Astrocyte (in vitro differentiated cells and primary cell): ENCODE results near the gene CELSR3. TPM values are rescaled to one million over a fixed set of nuclear protein-coding genes. Genes with fewer than 3 reads are reported as not detected.

ENCODE experiments used
- DNase-seq: peaks from one replicate; pipeline ENCODE4 v3.0.0-alpha.2; 2010; ENCODE audit warnings: low read depth
- FAIRE-seq: peaks from 2 replicates; lab custom pipeline; 2011; peaks lifted over from hg19 to GRCh38; lab: Jason Lieb, UNC
- H2AFZ ChIP-seq: 2 replicates; pipeline ENCODE4 v1.6.0; 2012; ENCODE audit warnings: low read depth, low read length, inconsistent platforms
- H3K27ac ChIP-seq: 2 replicates; pipeline ENCODE4 v1.5.1; 2011; ENCODE audit warnings: low read depth, low read length, inconsistent platforms
- H3K27me3 ChIP-seq: 2 replicates; pipeline ENCODE4 v1.6.0; 2011; ENCODE audit warnings: low read length, inconsistent platforms; ENCODE audit not compliant: insufficient read depth
- H3K36me3 ChIP-seq: 2 replicates; pipeline ENCODE4 v1.5.1; 2011; ENCODE audit warnings: low read length, inconsistent platforms; ENCODE audit not compliant: insufficient read depth
- H3K4me1 ChIP-seq: 2 replicates; pipeline ENCODE4 v1.5.1; 2011; ENCODE audit warnings: low read length, inconsistent platforms; ENCODE audit not compliant: insufficient read depth
- H3K4me2 ChIP-seq: 2 replicates; pipeline ENCODE4 v1.6.0; 2012; ENCODE audit warnings: low read length, inconsistent platforms
- H3K4me3 ChIP-seq: 2 replicates; pipeline ENCODE4 v1.5.1; 2011; ENCODE audit warnings: low read depth, mild to moderate bottlenecking, low read length, inconsistent platforms; ENCODE audit not compliant: insufficient read depth
- H3K79me2 ChIP-seq: 2 replicates; pipeline ENCODE4 v1.6.0; 2012; ENCODE audit warnings: mild to moderate bottlenecking, low read length, inconsistent platforms; ENCODE audit not compliant: insufficient read depth
- H3K9ac ChIP-seq: 2 replicates; pipeline ENCODE4 v1.6.0; 2012; ENCODE audit warnings: mild to moderate bottlenecking, low read length, inconsistent platforms
- H3K9me3 ChIP-seq: 2 replicates; pipeline ENCODE4 v1.5.1; 2012; ENCODE audit warnings: low read depth, mild to moderate bottlenecking, low read length, inconsistent platforms; ENCODE audit not compliant: insufficient read depth
- H4K20me1 ChIP-seq: 2 replicates; pipeline ENCODE4 v1.6.0; 2012; ENCODE audit warnings: low read length, inconsistent platforms; ENCODE audit not compliant: insufficient read depth
- H3K27ac Mint-ChIP-seq: one replicate; pipeline ENCODE4 v1.8.0; 2021; ENCODE audit warnings: mild to moderate bottlenecking, mixed read lengths; ENCODE audit not compliant: unreplicated experiment
- H3K27me3 Mint-ChIP-seq: one replicate; pipeline ENCODE4 v1.8.0; 2021; ENCODE audit warnings: low read depth, mixed read lengths; ENCODE audit not compliant: unreplicated experiment
- H3K36me3 Mint-ChIP-seq: one replicate; pipeline ENCODE4 v1.8.0; 2021; ENCODE audit warnings: low read depth, mixed read lengths; ENCODE audit not compliant: unreplicated experiment
- H3K4me1 Mint-ChIP-seq: one replicate; pipeline ENCODE4 v1.8.0; 2021; ENCODE audit warnings: low read depth, mixed read lengths; ENCODE audit not compliant: unreplicated experiment
- H3K4me3 Mint-ChIP-seq: one replicate; pipeline ENCODE4 v1.8.0; 2021; ENCODE audit warnings: mild to moderate bottlenecking, moderate library complexity, mixed read lengths; ENCODE audit not compliant: unreplicated experiment
- H3K9me3 Mint-ChIP-seq: one replicate; pipeline ENCODE4 v1.8.0; 2021; ENCODE audit warnings: mild to moderate bottlenecking, mixed read lengths; ENCODE audit not compliant: unreplicated experiment
- CTCF ChIP-seq: IDR thresholded peaks from 2 replicates; pipeline ENCODE4 v1.5.1; 2011; ENCODE audit warnings: low read depth, mild to moderate bottlenecking, inconsistent platforms, low read length, moderate library complexity; ENCODE audit not compliant: insufficient read depth
- EZH2 ChIP-seq: IDR thresholded peaks from 2 replicates; pipeline ENCODE4 v1.6.1; 2012; ENCODE audit warnings: mild to moderate bottlenecking, low read length, inconsistent platforms; ENCODE audit not compliant: insufficient read depth
- total RNA-seq: library from RNA; stranded (reverse); gene quantifications from 2 replicates; pipeline ENCODE4 v1.2.1, GENCODE V29; 2021

Gene CELSR3
- total RNA-seq, 1 donor from 2014 or later = 8.6 TPM

- no peaks in the 10 kb centered on the region for H3K27me3 ChIP-seq
- H3K36me3 Mint-ChIP-seq = peaks cover 20% of the 10 kb centered on the region
- peak overlapping the region; percentile 87 for H3K4me2 ChIP-seq
- peak overlapping the region; percentile 54 for H3K4me3 ChIP-seq
- TF ChIP-seq CTCF (no peak), EZH2 (no peak)
- DNase-seq (no peak), FAIRE-seq (no peak)
- H3K4me3 Mint-ChIP-seq = peak overlapping the region; percentile 45
- peak overlapping the region; percentile 95 for H3K27ac ChIP-seq
- H3K36me3 ChIP-seq = peaks cover 44% of the 10 kb centered on the region
- no peaks in the 10 kb centered on the region for H3K9me3 Mint-ChIP-seq
- H3K4me1 Mint-ChIP-seq = peaks cover 38% of the 10 kb centered on the region
- peak overlapping the region; percentile 84 for H3K9ac ChIP-seq
- H3K27me3 Mint-ChIP-seq = no peaks in the 10 kb centered on the region
- peaks cover 91% of the 10 kb centered on the region for H4K20me1 ChIP-seq
- peak overlapping the region; percentile 81 for H3K27ac Mint-ChIP-seq
- no peak overlapping the region for H2AFZ ChIP-seq
- H3K79me2 ChIP-seq = peaks cover 84% of the 10 kb centered on the region
- peaks cover 27% of the 10 kb centered on the region for H3K4me1 ChIP-seq
- no peaks in the 10 kb centered on the region for H3K9me3 ChIP-seq
Measured at GRCh38 chr3:48693826-48694225, 31.1 kb upstream of the CELSR3 start.

GRCh38 chr3:48692551-48692950 is 29.9 kb upstream of the CELSR3 start:
- no peaks in the 10 kb centered on the region for H3K27me3 Mint-ChIP-seq
- no peak overlapping the region for H3K27ac Mint-ChIP-seq
- H3K4me3 Mint-ChIP-seq = no peak overlapping the region
- H3K27ac ChIP-seq = no peak overlapping the region
- H4K20me1 ChIP-seq = peaks cover 91% of the 10 kb centered on the region
- no peaks in the 10 kb centered on the region for H3K9me3 Mint-ChIP-seq
- H3K4me3 ChIP-seq = no peak overlapping the region
- H3K9ac ChIP-seq = peak overlapping the region; percentile 24
- TF ChIP-seq EZH2 (no peak), CTCF (no peak)
- H3K4me1 ChIP-seq = peaks cover 27% of the 10 kb centered on the region
- H3K4me1 Mint-ChIP-seq = peaks cover 38% of the 10 kb centered on the region
- no peaks in the 10 kb centered on the region for H3K27me3 ChIP-seq
- no peak overlapping the region for H3K4me2 ChIP-seq
- no peak for FAIRE-seq
- H3K36me3 Mint-ChIP-seq = peaks cover 23% of the 10 kb centered on the region
- no peak overlapping the region for H2AFZ ChIP-seq
- H3K79me2 ChIP-seq = peaks cover 80% of the 10 kb centered on the region
- no peak for DNase-seq
- no peaks in the 10 kb centered on the region for H3K9me3 ChIP-seq
- peaks cover 54% of the 10 kb centered on the region for H3K36me3 ChIP-seq

- DNase-seq (no peak), FAIRE-seq (no peak)
- H3K36me3 ChIP-seq = peaks cover 59% of the 10 kb centered on the region
- H3K4me1 ChIP-seq = peaks cover 30% of the 10 kb centered on the region
- peaks cover 92% of the 10 kb centered on the region for H4K20me1 ChIP-seq
- Mint-ChIP-seq H3K27me3 (no peaks in the 10 kb centered on the region), H3K36me3 (peaks cover 19% of the 10 kb centered on the region), H3K27ac (peak overlapping the region; percentile 43), H3K4me1 (peaks cover 35% of the 10 kb centered on the region), H3K9me3 (no peaks in the 10 kb centered on the region), H3K4me3 (peak overlapping the region; percentile 37)
- no peak overlapping the region for H3K4me3 ChIP-seq
- H3K9me3 ChIP-seq = no peaks in the 10 kb centered on the region
- H3K9ac ChIP-seq = no peak overlapping the region
- no peak overlapping the region for H3K27ac ChIP-seq
- no peak overlapping the region for H3K4me2 ChIP-seq
- H2AFZ ChIP-seq = no peak overlapping the region
- peaks cover 66% of the 10 kb centered on the region for H3K79me2 ChIP-seq
- no peak for TF ChIP-seq EZH2
- H3K27me3 ChIP-seq = no peaks in the 10 kb centered on the region
Measured at GRCh38 chr3:48690846-48691458, 28.3 kb upstream of the CELSR3 start.
